ENCODE data around the gene EML5. TPM values are rescaled to one million over a fixed set of nuclear protein-coding genes. Genes with fewer than 3 reads are reported as not detected.

The EML5 gene
- total RNA-seq, 1 donor, result 3.8 TPM

DNA sequence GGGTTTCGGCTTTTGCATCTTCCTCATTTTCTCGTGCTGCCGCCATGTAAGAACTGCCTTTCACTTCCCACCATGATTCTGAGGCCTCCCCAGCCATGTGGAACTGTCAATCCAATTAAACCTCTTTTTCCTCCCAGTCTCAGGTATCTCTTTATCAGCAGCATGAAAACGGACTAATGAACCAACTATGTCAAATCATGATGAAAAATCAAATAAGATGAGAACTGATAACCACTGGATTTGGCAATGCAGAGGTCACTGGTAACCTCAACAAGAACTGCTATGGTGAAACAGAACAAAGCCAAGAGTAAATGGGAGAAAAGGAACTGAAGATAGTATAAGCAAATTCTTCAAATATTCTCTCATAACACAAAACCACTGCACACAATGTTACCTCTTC lies 6.0 kb downstream of the EML5 start:
- Histone ChIP-seq H3K9me3 (ENCODE audit: low read depth, low read length) (peaks cover 14% of the 10 kb centered on the region), H3K4me1 (ENCODE audit: insufficient read depth, low read length) (peaks cover 2% of the 10 kb centered on the region), H3K4me3 (ENCODE audit: low read length) (no peak overlapping the region), H3K27me3 (ENCODE audit: insufficient read depth, low read length) (peaks cover 19% of the 10 kb centered on the region)

DNA sequence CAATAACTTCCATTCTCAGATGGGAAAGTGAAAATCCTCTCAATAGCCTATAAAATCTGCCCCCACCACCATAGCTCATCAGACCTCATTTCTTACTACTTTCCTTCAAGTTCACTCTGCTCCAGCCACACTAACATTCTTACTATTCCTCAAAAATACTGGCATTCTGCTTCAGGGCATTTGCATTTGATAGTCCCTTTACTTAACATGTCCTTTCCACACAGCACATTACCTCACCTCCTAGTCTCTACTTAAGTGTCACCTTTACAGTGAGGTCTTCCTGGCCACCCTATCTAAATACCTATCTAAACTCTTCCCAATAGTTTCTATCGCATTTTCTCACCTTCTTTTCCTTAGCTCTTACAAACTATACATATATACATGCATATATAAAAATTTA lies 6.8 kb downstream of the EML5 start:
- peaks cover 11% of the 10 kb centered on the region for H3K27me3 ChIP-seq (ENCODE audit: insufficient read depth, low read length)
- peaks cover 14% of the 10 kb centered on the region for H3K9me3 ChIP-seq (ENCODE audit: low read depth, low read length)
- H3K4me1 ChIP-seq (ENCODE audit: insufficient read depth, low read length), result no peaks in the 10 kb centered on the region
- H3K4me3 ChIP-seq (ENCODE audit: low read length), result no peak overlapping the region

DNA sequence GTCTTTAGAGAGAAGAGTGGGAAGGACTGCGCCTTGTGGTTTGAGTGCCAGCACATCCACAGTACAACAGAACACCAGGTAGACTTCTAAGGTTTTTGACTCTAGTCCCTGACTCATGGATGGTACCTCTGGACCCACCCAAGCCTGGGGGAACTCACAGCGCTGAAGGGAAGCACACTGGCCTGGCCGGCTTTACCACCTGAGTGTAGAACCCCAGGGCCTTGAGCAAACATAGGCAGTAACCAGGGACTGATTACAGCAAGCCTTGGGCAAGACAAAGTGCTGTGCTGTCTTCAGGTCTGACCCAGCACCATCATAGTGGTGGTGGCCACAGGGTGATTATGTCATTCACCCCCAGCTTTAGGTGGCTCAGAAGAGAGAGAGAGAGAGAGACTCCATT lies 17.2 kb downstream of the EML5 start:
- Histone ChIP-seq H3K4me3 (ENCODE audit: low read length) (no peak overlapping the region), H3K27me3 (ENCODE audit: insufficient read depth, low read length) (no peaks in the 10 kb centered on the region), H3K9me3 (ENCODE audit: low read depth, low read length) (no peaks in the 10 kb centered on the region), H3K4me1 (ENCODE audit: insufficient read depth, low read length) (no peaks in the 10 kb centered on the region)

DNA sequence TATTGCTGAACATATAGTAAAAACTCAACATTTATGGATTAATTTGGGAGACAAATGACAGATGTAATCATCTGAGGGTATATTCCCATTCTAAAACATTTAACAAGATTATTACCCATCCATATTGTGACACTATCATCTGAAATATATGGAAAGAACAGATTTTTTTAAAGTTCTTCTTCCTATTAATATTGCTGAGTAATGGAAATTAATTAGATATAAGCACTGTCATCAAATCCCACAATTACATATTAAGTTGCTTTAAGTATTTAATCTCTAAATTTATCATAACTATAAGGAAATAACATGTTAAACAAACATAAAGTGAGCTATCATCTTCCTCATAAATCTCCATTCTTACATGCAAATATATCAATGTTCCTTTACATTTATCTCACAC lies 22.0 kb downstream of the EML5 start:
- Histone ChIP-seq H3K4me3 (ENCODE audit: low read length) (no peak overlapping the region), H3K9me3 (ENCODE audit: low read depth, low read length) (peaks cover 8% of the 10 kb centered on the region), H3K4me1 (ENCODE audit: insufficient read depth, low read length) (no peaks in the 10 kb centered on the region), H3K27me3 (ENCODE audit: insufficient read depth, low read length) (no peaks in the 10 kb centered on the region)

DNA sequence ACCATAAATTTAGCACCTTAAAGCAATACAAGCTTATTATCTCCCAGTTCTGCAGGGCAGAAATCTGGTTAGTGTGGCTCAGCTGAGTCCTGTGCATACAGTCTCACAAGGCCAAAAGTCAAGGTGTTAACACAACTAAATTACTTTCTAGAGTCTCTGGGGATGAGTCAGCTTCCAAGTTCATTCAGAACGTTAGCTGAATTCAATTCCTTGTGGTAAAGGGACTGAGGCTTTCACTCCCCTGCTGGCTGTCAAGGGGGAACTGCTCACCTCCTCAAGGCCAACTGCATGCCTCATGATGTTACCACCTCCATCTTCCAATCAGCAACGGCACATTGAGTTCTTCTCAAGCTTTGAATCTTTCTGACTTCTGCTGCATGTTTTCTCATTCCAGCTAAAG lies 27.6 kb downstream of the EML5 start:
- H3K4me1 ChIP-seq (ENCODE audit: insufficient read depth, low read length), result no peaks in the 10 kb centered on the region
- peaks cover 17% of the 10 kb centered on the region for H3K9me3 ChIP-seq (ENCODE audit: low read depth, low read length)
- no peaks in the 10 kb centered on the region for H3K27me3 ChIP-seq (ENCODE audit: insufficient read depth, low read length)
- no peak overlapping the region for H3K4me3 ChIP-seq (ENCODE audit: low read length)

DNA sequence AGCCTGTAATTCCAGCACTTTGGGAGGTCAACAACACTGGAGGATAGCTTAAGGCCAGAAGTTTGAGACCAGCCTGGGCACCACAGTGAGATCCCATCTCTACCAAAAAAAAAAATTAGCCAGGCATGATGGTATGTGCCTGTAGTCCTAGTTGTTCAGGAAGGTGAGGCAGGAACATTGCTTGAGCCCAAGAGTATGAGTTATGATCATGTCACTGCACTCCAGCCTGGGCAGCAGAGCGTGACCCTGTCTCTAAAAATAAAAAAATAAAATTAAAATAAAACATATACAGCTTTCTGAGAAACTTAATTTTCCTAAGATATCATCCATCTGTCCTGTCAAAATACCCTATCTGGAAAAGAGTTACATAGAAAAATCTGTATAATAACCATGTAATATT lies 38.9 kb downstream of the EML5 start:
- no peak overlapping the region for H3K4me3 ChIP-seq (ENCODE audit: low read length)
- no peaks in the 10 kb centered on the region for H3K4me1 ChIP-seq (ENCODE audit: insufficient read depth, low read length)
- no peaks in the 10 kb centered on the region for H3K9me3 ChIP-seq (ENCODE audit: low read depth, low read length)
- H3K27me3 ChIP-seq (ENCODE audit: insufficient read depth, low read length), result no peaks in the 10 kb centered on the region

DNA sequence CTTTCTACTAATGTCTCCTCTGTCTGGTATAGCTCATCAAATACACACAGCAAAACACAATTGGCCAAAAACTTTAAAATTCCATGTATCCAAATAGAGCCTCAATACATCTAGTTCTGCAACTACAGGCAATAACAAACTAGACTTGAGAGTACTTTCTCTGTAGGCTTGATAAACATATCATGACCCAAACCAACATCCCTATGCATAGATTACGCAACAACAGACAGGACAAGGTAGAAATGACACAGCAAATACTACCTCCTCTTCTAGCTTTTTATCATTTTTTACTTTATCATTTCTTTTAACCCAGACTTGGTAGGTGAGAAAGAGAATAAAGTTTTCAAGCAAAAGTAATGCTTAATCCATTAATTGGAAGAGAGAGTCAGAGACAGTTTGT lies 41.8 kb downstream of the EML5 start:
- H3K4me3 ChIP-seq (ENCODE audit: low read length), result no peak overlapping the region
- no peaks in the 10 kb centered on the region for H3K9me3 ChIP-seq (ENCODE audit: low read depth, low read length)
- no peaks in the 10 kb centered on the region for H3K4me1 ChIP-seq (ENCODE audit: insufficient read depth, low read length)
- no peaks in the 10 kb centered on the region for H3K27me3 ChIP-seq (ENCODE audit: insufficient read depth, low read length)

DNA sequence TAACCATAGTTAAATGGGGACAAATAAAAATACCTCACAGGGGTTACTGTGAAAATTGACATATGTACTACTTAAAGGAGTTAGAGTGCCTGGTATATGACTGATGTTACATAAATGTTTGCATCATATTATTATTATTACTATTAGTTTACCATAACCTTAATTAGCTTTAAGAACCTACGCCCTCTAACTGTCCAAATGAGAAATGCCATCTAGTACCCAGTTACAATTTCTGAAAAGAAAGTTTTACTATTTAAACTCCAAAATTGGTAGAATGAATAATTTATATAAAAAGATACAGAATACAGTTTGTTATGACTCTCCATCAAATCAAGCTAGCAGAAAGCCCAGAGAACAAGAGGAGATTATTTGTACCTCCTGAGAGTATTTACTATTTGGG lies 42.3 kb downstream of the EML5 start:
- no peaks in the 10 kb centered on the region for H3K4me1 ChIP-seq (ENCODE audit: insufficient read depth, low read length)
- H3K27me3 ChIP-seq (ENCODE audit: insufficient read depth, low read length), result no peaks in the 10 kb centered on the region
- H3K9me3 ChIP-seq (ENCODE audit: low read depth, low read length), result no peaks in the 10 kb centered on the region
- H3K4me3 ChIP-seq (ENCODE audit: low read length), result no peak overlapping the region

DNA sequence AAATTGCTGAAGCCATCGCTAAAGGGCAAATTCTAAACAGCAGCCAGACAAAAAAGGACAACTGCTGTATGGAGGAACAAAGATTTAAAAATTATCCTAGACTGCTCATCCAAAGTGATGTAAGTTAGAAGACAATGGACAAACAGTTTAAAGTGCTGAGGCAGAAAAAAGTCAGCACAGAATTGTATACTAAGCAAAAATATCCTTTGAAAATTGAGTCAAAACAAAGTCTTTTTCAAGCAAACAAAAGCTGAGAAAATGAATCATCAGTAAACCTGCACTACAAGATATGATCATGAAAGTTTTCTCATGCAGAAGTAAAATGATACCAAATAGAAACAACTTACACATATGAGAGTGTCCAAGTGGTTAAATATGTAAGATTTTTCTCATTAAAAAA lies 43.6 kb downstream of the EML5 start:
- no peak overlapping the region for H3K4me3 ChIP-seq (ENCODE audit: low read length)
- H3K9me3 ChIP-seq (ENCODE audit: low read depth, low read length), result no peaks in the 10 kb centered on the region

DNA sequence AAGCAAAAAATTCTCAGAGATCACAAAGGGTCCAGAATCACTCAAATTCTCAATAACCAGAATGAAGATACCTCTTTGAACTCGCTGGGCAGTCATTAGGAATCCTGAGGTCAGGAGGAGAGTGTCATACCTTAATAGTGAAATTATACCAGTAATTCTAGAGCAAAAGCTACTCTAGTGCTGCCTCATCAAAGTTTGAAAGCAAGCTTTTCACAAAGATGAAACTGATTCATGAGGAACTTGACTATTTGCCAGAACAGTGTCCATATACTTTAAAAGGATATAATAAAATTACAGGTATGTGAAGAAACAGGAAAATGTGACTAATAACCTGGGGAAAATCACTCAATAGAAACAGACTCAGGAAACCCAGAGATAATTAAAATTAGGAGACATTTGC lies 44.5 kb downstream of the EML5 start:
- Histone ChIP-seq H3K27me3 (ENCODE audit: insufficient read depth, low read length) (no peaks in the 10 kb centered on the region), H3K4me3 (ENCODE audit: low read length) (no peak overlapping the region), H3K4me1 (ENCODE audit: insufficient read depth, low read length) (no peaks in the 10 kb centered on the region), H3K9me3 (ENCODE audit: low read depth, low read length) (no peaks in the 10 kb centered on the region)

More for the DNA sequence above, 43.6 kb downstream of the EML5 start:
- Histone ChIP-seq H3K4me1 (ENCODE audit: insufficient read depth, low read length) (no peaks in the 10 kb centered on the region), H3K27me3 (ENCODE audit: insufficient read depth, low read length) (no peaks in the 10 kb centered on the region)

DNA sequence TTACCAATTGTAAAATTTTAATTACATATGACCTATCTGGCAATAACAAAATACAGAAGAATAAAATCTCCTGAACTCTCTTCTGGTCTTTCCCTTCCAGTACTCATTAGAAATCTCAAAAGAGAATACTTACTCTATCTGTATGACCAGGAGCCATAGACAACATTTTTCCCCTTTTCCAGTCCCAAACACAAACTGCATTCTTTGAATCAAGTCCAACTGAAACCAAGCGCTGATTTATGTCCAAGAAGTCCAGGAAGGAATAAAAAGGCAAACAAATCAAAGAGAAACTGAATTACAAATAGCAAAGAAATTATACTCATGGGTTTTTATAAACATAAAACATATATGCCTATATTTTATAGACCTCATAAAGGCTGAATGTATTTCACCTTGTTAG lies 46.7 kb downstream of the EML5 start:
- H3K4me3 ChIP-seq (ENCODE audit: low read length), result no peak overlapping the region
- H3K4me1 ChIP-seq (ENCODE audit: insufficient read depth, low read length), result no peaks in the 10 kb centered on the region
- H3K9me3 ChIP-seq (ENCODE audit: low read depth, low read length), result no peaks in the 10 kb centered on the region
- H3K27me3 ChIP-seq (ENCODE audit: insufficient read depth, low read length), result no peaks in the 10 kb centered on the region

DNA sequence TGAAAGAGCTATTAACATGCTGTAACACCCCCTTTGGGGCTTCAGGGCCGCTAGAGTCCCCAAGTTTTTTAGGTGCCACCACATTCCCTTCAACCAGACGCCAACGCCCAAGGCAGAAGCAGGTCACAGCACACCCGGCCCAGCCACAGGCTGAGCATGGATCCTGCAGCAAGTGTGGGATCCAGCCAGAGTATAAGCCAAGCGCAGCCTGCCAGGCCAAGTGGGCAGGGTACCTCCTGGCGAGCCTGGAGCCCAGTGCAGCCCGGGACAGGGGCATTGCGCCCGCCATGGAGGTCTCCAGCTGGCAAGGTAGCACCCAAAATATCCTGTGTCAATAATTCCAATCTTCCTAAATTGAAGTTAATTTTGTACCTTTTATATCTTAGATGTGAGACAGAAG lies 55.5 kb downstream of the EML5 start:
- H3K4me1 ChIP-seq (ENCODE audit: insufficient read depth, low read length), result no peaks in the 10 kb centered on the region
- no peaks in the 10 kb centered on the region for H3K9me3 ChIP-seq (ENCODE audit: low read depth, low read length)
- no peak overlapping the region for H3K4me3 ChIP-seq (ENCODE audit: low read length)
- no peaks in the 10 kb centered on the region for H3K27me3 ChIP-seq (ENCODE audit: insufficient read depth, low read length)

DNA sequence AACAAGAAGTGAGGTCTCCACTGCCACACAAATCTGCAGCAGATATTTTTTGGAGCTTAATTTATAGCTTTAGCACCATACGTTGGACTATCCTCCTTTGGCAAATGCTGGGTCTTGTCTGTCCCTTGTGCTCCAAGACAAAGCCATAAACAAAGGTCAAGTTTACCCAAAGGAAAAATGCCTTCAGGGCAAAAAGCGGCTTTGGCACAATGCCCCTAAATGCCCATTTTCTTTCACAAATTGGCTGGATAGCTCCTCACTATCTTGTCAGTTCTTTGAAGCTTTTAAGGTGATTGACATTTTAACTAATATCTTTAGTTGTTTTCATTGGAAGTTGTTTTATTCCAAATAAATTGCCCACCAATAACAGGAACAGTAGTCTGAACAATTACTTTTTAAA lies 59.6 kb downstream of the EML5 start:
- H3K4me1 ChIP-seq (ENCODE audit: insufficient read depth, low read length), result no peaks in the 10 kb centered on the region
- no peaks in the 10 kb centered on the region for H3K27me3 ChIP-seq (ENCODE audit: insufficient read depth, low read length)
- H3K4me3 ChIP-seq (ENCODE audit: low read length), result no peak overlapping the region
- H3K9me3 ChIP-seq (ENCODE audit: low read depth, low read length), result no peaks in the 10 kb centered on the region

DNA sequence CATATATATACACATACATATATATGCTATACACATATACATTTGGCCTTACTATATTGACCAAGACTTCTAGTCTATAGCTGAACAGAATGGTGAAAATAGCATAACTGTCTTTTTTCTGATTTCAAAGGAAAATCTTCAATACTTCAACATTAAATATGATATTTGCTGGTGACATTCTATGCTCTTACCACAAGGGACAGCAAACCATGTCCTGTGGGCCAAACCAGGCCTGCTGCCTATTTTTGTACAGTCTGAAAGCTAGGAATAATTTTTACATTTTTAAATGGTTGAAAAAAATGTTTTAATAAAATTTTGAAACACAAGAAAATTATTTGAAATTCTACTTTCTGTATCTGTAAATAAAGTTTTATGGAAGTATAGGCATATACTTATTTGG lies 63.6 kb downstream of the EML5 start:
- H3K4me1 ChIP-seq (ENCODE audit: insufficient read depth, low read length), result no peaks in the 10 kb centered on the region
- no peaks in the 10 kb centered on the region for H3K27me3 ChIP-seq (ENCODE audit: insufficient read depth, low read length)
- H3K4me3 ChIP-seq (ENCODE audit: low read length), result no peak overlapping the region
- H3K9me3 ChIP-seq (ENCODE audit: low read depth, low read length), result no peaks in the 10 kb centered on the region

DNA sequence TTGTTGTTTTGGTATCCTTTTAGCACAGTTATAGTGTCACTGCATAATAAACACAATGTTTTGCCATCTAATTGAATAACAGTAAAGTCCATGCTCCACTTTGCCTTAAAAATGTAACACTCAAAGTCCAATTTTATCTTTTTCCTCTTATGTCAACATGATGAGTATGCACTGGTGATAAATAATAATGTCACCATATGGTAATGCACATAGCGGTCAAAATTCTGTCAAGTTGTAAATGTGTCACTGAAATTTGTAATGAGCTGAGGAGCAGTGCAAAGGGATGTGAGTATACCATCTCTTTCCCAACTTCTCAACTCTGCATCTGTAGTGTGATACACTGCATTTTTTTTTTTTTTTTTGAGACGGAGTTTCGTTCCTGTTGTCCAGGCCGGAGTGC lies 65.7 kb downstream of the EML5 start:
- H3K4me1 ChIP-seq (ENCODE audit: insufficient read depth, low read length), result no peaks in the 10 kb centered on the region

DNA sequence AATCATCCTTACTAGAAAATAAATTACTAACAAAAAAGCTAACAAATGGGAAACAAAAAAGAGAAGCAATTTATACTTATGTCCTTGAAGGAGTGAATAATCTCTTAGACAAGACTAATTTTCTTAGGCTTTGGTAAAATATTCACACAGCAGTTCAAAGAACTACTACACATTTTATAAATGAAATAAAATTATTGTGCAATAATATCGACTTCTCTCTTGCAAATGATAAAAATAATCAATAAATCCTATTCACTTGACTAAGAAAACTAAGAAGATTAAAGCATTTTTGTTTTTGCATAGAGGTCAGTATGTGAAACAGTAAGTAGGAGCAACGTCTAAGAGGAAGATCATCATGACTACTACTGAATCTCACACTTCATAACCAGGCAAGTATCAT lies 82.0 kb downstream of the EML5 start:
- no peaks in the 10 kb centered on the region for H3K4me1 ChIP-seq (ENCODE audit: insufficient read depth, low read length)
- H3K27me3 ChIP-seq (ENCODE audit: insufficient read depth, low read length), result no peaks in the 10 kb centered on the region
- H3K9me3 ChIP-seq (ENCODE audit: low read depth, low read length), result no peaks in the 10 kb centered on the region
- no peak overlapping the region for H3K4me3 ChIP-seq (ENCODE audit: low read length)

More for the DNA sequence above, 65.7 kb downstream of the EML5 start:
- no peak overlapping the region for H3K4me3 ChIP-seq (ENCODE audit: low read length)
- no peaks in the 10 kb centered on the region for H3K9me3 ChIP-seq (ENCODE audit: low read depth, low read length)
- H3K27me3 ChIP-seq (ENCODE audit: insufficient read depth, low read length), result no peaks in the 10 kb centered on the region

DNA sequence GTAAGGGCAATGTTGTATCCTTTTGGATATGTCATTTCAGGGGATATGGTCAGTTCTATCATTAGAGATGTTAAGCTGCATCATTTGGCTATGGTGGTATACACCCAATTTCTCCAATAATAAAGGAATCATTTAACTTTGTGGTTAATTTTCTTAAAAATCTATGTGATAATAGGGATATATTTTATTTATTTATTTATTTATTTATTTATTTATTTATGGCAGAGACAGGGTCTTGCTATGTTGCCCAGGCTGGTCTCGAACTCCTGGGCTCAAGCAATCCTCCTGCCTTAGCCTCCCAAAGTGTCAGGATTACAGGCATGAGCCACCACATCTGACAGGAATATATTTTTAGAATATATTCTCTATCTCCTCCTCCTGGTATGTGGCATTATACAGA lies 85.7 kb downstream of the EML5 start:
- Histone ChIP-seq H3K4me1 (ENCODE audit: insufficient read depth, low read length) (no peaks in the 10 kb centered on the region), H3K4me3 (ENCODE audit: low read length) (no peak overlapping the region), H3K9me3 (ENCODE audit: low read depth, low read length) (no peaks in the 10 kb centered on the region), H3K27me3 (ENCODE audit: insufficient read depth, low read length) (no peaks in the 10 kb centered on the region)
